ENCODE measurements around the gene TAP1. TPM values are rescaled to one million over a fixed set of nuclear protein-coding genes. Genes with fewer than 3 reads are reported as not detected.

Gene TAP1
- total and polyA plus RNA-seq, 9 of the 15 experiments (the other 6 are each of a cell fraction or from before 2014, with no cell fraction given) = 1.3 to 6.0 (median 4.2) TPM

GRCh38 chr6:32857156-32857891, 3.8 kb upstream of the TAP1 start (continued):
- TF ChIP-seq ZBTB49 (CRISPR knock-in tag; IDR thresholded peaks at IDR 0.05; ENCODE audit: borderline replicate concordance) (no peak), ESRRA (IDR thresholded peaks at IDR 0.05; ENCODE audit: borderline replicate concordance, low read depth) (peak; percentile 92), HOXB6 (CRISPR knock-in tag; IDR thresholded peaks at IDR 0.05; ENCODE audit: borderline replicate concordance) (no peak), DPF2 (IDR thresholded peaks at IDR 0.05) (peak; percentile 84), SP1 (CRISPR knock-in tag; IDR thresholded peaks at IDR 0.05) (peak; percentile 71), ZNF384 (IDR thresholded peaks at IDR 0.05; ENCODE audit: low read depth, low read length) (peak; percentile 30; the same call in 1 of the 2 replicates), ETV6 (IDR thresholded peaks at IDR 0.05; ENCODE audit: borderline replicate concordance in 1 of 2, low read depth in 2 of 2, low read length in 1 of 2) (peak in 1 of 2 experiments; percentile 67; a peak in 2 of 4 replicates), ETV6 (CRISPR knock-in tag; IDR thresholded peaks at IDR 0.05; ENCODE audit: borderline replicate concordance) (no peak), CBFA2T3 (IDR thresholded peaks at IDR 0.05) (peak; percentile 94), ZSCAN29 (IDR thresholded peaks at IDR 0.05) (no peak), CTCF (IDR thresholded peaks at IDR 0.05 in 2 of 3, conservative IDR thresholded peaks at IDR 0.05 in 1 of 3; ENCODE audit: insufficient read depth in 2 of 3, low read depth in 1 of 3, low read length in 3 of 3) (no peak), EP400 (IDR thresholded peaks at IDR 0.05) (0 out of 2 replicates have a peak, but pooled peaks have one; percentile 11), PHF21A (IDR thresholded peaks at IDR 0.05; ENCODE audit: borderline replicate concordance, low read depth) (peak; percentile 65; the same call in 1 of the 2 replicates), HDAC1 (IDR thresholded peaks at IDR 0.05) (peak in 1 of 2 experiments; percentile 86; a peak in 2 of 4 replicates), PTTG1 (tag; IDR thresholded peaks at IDR 0.05; ENCODE audit: low read depth) (no peak)
- TF ChIP-seq, protein P1, sequence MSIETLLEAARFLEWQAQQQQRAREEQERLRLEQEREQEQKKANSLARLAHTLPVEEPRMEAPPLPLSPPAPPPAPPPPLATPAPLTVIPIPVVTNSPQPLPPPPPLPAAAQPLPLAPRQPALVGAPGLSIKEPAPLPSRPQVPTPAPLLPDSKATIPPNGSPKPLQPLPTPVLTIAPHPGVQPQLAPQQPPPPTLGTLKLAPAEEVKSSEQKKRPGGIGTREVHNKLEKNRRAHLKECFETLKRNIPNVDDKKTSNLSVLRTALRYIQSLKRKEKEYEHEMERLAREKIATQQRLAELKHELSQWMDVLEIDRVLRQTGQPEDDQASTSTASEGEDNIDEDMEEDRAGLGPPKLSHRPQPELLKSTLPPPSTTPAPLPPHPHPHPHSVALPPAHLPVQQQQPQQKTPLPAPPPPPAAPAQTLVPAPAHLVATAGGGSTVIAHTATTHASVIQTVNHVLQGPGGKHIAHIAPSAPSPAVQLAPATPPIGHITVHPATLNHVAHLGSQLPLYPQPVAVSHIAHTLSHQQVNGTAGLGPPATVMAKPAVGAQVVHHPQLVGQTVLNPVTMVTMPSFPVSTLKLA (conservative IDR thresholded peaks at IDR 0.05) = 0 out of 4 replicates have a peak, but pooled peaks have one; percentile 18 to 21
- TF ChIP-seq, protein P2, sequence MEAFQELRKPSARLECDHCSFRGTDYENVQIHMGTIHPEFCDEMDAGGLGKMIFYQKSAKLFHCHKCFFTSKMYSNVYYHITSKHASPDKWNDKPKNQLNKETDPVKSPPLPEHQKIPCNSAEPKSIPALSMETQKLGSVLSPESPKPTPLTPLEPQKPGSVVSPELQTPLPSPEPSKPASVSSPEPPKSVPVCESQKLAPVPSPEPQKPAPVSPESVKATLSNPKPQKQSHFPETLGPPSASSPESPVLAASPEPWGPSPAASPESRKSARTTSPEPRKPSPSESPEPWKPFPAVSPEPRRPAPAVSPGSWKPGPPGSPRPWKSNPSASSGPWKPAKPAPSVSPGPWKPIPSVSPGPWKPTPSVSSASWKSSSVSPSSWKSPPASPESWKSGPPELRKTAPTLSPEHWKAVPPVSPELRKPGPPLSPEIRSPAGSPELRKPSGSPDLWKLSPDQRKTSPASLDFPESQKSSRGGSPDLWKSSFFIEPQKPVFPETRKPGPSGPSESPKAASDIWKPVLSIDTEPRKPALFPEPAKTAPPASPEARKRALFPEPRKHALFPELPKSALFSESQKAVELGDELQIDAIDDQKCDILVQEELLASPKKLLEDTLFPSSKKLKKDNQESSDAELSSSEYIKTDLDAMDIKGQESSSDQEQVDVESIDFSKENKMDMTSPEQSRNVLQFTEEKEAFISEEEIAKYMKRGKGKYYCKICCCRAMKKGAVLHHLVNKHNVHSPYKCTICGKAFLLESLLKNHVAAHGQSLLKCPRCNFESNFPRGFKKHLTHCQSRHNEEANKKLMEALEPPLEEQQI (IDR thresholded peaks at IDR 0.05) = no peak
- TF ChIP-seq, protein P3, sequence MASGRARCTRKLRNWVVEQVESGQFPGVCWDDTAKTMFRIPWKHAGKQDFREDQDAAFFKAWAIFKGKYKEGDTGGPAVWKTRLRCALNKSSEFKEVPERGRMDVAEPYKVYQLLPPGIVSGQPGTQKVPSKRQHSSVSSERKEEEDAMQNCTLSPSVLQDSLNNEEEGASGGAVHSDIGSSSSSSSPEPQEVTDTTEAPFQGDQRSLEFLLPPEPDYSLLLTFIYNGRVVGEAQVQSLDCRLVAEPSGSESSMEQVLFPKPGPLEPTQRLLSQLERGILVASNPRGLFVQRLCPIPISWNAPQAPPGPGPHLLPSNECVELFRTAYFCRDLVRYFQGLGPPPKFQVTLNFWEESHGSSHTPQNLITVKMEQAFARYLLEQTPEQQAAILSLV (tag; IDR thresholded peaks at IDR 0.05) = no peak

Data from K562 (cell line).